Effector CD8-positive, alpha-beta T cell (primary cell): ENCODE measurements around the gene SOX6.

ENCODE experiments used
- DNase-seq: peaks from one replicate; lab custom pipeline; 2025; lab: John Stamatoyannopoulos, UW

SOX6 gene

DNA sequence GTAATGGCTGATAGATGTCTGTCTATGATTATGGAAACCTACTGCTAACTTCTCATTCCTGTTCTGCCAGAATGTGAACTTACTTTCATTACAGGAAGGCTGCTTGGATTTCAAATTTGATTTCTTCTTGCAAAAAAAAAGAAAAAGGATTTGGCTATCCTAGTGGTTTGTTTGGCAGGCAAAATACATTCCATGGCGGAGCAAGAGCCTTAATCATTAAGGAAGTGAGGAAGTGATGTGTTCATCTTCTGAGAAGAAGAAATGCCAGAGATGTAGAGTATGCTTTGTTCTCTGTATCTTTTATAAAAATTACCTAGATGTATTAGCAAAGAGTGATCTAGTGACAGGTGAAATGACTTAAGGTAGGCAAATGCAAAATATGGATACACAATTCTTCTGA is 356.3 kb downstream of the SOX6 start:
- DNase-seq = no peak

DNA sequence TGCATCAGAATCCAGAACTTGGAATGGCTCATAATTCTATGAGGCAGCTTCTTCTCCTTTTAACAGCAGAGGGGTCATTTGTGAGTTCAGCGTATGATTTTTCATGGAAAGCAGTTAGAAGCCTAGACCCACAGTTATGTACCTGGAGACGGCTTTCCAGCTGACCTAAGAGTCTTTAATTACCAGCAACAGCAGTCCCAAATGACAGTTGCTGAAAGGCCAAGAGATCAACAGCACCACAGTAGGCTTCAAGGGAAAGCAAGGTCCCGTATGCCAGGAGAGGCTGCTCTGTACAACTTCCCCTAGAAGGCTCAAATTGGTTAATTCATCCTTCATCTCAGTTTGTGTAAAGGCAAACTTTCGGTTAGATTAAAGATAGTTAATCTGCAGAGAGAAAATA is 363.0 kb downstream of the SOX6 start:
- no peak for DNase-seq

DNA sequence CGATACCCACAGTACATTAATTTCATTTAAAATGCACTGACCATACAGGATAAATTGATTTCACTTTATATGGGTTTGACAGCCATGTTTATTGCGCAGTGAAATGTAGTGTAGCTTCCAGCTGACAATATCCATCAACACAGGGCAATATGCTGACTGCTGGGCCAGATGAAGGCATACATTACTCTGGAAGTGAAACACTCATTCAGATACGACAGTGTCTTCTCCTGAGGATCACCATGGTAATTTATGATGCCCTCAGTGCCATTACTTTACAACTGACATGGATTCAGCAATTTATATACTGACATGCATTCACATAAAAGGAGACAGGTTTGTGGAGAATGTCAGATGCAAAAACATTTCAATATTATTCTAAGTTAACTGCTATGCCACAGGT is 365.1 kb downstream of the SOX6 start:
- no peak for DNase-seq

- no peak for DNase-seq
Observed at GRCh38 chr11:15989685-15990084, 366.7 kb downstream of the SOX6 start.

GRCh38 chr11:15988693-15989231 is 367.6 kb downstream of the SOX6 start:
- DNase-seq = no peak

- no peak for DNase-seq
Observed at GRCh38 chr11:15988016-15988550, 368.3 kb downstream of the SOX6 start.

DNA sequence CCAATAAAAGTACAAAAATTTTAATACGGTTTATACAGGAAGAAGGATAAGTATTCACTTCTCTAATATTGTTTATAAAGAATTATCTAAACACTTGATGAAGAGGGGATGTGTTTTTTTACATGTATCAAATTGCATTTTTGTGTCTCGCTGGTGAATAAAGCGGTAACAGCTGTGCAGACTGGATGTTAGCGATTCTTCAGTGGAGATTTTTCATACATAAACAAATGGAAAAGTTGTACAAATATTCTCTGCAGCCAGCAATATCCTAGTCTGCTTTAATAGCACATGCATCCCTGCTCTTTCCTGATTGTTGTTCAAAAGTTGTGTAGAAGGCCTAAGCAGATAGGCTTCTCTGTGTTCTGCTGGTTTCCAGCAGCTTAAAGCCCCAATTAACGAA is 369.3 kb downstream of the SOX6 start:
- no peak for DNase-seq

DNA sequence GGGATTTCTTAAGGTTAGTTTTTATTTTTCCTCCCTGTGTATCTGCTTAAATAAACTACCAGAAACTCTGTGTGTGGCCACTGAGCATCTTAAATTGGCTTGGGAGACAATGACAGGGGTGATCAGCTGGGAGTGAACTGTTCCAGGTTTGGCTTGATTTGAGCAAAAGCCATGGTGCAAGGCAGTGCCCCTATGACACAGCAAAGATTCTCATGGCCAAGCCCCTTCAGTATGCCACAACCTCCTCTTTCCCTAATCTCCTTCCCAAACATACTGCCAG is 370.5 kb downstream of the SOX6 start:
- DNase-seq = no peak

DNA sequence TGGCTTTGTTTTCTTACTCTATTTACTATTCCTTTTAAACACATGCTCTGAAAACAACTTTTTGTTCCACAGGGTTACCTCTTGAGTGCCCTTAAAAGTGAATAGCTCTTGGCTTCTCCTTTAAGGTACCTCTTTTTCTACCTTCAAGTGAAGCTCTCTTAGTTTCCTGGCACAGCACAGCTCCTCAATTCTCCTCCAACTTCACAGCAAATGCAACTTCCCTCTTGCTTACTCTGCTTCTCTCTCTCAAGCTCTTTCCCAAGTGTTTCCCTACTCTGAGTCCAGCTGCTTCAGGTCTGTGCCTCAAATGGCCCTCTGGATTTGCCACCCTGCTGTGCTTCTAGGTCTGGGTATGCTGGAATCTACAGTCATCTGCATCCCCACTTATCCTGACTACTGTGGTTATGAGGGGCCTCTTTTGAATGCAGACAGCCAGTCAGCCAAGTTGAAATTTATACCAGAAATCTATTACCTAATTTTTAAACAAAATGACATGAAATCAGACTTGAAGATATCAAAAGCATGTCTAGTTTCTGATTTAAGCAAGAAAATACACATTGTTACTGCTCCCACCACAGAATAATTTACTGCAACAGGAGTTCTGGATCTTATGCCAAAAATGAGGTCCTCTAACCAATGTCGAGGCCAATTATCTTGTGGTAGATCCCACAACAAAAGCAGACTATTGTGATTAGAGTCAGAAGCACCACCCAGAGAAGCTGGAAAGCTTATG is 371.1 kb downstream of the SOX6 start:
- no peak for DNase-seq

DNA sequence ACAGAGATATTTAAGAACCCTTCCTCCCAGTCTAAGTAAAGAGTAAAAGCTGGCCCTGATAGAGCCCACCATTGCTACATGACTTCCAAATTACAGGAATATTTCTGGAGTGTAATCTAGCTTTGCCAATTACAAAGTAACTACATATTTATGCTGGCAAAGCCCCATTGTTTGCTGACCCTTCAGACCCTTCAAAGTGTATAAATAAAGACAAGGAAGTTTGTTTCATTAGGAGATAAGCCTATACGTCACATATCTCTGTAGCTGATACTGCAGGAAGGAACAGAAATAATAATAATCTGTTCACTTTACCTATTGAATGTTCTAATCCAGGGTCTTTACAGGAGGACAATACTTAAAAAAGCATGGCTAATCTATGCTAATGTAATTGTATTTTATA is 375.1 kb downstream of the SOX6 start:
- DNase-seq = no peak

GRCh38 chr11:15977116-15977515 is 379.2 kb downstream of the SOX6 start:
- no peak for DNase-seq

DNA sequence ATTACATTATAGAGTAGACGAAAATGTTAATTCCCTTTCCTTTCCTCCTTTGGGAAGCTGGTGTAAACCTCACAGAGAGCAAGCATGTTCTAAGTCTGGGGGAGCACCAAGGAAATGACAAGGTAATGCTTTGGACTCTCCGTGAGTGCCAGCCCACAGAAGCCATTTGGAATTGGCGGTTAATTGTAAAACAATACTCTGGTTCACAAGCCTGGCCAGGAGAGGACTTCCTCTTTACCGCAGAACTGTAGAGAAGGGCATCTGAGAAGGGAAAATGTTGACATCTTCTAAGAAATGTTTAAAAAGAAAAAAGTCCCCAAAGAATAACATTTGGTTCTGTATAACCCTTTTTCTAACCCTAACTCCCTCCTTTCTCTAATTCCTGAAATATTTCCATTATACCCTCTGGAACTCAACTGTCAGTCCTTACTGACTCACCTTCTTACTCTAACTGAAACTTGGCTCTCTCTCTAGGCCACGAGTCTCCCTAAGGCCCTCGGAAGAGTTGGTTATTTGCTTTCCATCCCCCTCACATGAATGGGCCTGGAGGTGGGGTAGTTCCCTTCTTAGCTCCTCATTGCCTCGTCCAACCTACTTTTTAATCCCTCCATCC is 379.8 kb downstream of the SOX6 start:
- no peak for DNase-seq

GRCh38 chr11:15975742-15976141 is 380.6 kb downstream of the SOX6 start:
- no peak for DNase-seq

GRCh38 chr11:15972838-15973237 is 383.5 kb downstream of the SOX6 start:
- DNase-seq = no peak

- no peak for DNase-seq
Observed at GRCh38 chr11:15971215-15971546, 385.2 kb downstream of the SOX6 start.

- DNase-seq = no peak
Observed at GRCh38 chr11:15970506-15971214, 385.7 kb downstream of the SOX6 start.

- no peak for DNase-seq
Observed at GRCh38 chr11:15969701-15970329, 386.5 kb downstream of the SOX6 start.

DNA sequence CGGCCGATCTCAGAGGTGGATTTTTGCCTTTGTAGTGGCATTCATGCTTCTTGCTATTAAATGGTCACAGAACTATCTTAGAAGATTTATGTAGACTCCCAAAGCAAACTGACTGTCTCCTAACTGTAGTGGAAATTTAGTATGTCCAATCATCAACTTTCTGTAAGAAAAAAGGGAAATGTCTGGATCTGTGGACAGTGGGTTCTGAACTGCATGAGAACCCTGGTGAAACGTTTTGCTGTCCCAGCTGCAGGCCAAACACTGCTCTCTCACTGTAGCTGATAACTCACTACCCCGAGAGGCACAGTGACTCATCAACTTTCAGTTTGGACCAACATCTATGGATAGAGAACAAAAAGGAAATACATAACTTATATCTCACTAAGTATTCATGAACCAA is 387.1 kb downstream of the SOX6 start:
- DNase-seq = no peak

GRCh38 chr11:15968461-15969130 is 387.8 kb downstream of the SOX6 start:
- no peak for DNase-seq

DNA sequence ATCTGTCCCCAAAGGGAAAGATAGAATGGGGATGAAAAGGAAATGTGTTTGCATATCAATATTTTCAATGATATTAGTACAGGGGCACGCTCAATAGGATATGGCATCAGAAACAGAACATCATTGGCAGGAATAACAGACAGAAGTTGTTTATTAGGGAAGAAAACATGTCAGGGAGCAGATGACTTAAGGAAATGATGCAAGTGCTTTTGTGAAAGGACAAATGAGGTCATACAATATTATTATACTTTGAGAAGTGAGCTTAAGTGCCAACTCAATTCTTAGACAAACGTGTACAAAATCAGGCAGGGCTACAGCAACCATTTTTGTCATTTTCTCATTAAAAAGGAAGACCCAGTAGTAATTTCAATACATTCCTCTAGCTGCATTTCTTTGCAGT is 388.4 kb downstream of the SOX6 start:
- no peak for DNase-seq

GRCh38 chr11:15967166-15967565 is 389.2 kb downstream of the SOX6 start:
- DNase-seq = no peak
